H1 (cell line): Measurements from ENCODE around the gene PAX8. TPM values are rescaled to one million over a fixed set of nuclear protein-coding genes. Genes with fewer than 3 reads are reported as not detected.

Source experiments
- CHD7 ChIP-seq: fragments of 300-600 bp; sonication (generic); IDR thresholded peaks from 2 replicates; pipeline ENCODE4 v1.7.1; 2012; ENCODE audit warnings: low read length, moderate library complexity, mild to moderate bottlenecking, inconsistent platforms; ENCODE audit not compliant: insufficient replicate concordance
- FOSL1 ChIP-seq: IDR thresholded peaks from 2 replicates; pipeline ENCODE4 v1.6.1; 2011; ENCODE audit warnings: mild to moderate bottlenecking, low read depth, low read length, moderate library complexity; ENCODE audit not compliant: insufficient read depth
- polyA plus RNA-seq, 7 experiments: library from polyadenylated mRNA; depleted of rRNA in 3 of 7; stranded (reverse) in 5 of 7; unstranded in 2 of 7; fragments of >200 nt in 5 of 7; fragments of 200-250 nt in 2 of 7; gene quantifications; 1 replicate in 5 of 7; 2 replicates in 1 of 7; 4 replicates in 1 of 7; pipeline versions ENCODE4 v1.2.1 to v1.2.3, GENCODE V29; 2011 to 2013; ENCODE audit warnings: missing spikeins in 2 of 7, mixed read lengths in 2 of 7
- total RNA-seq: library from RNA; stranded (reverse); fragmentation: NEBNext Ultra II Directional; extraction: Animal tissue kit (Norgen Biotek cat#: 25700); gene quantifications from 2 replicates; pipeline ENCODE4 v1.2.1, GENCODE V29; 2021

PAX8 gene
- total and polyA plus RNA-seq, 2 of the 8 experiments (the other 6 are each of a cell fraction or from before 2014, with no cell fraction given): 0.02 TPM; not detected in 1

- TF ChIP-seq CHD7 (no peak), FOSL1 (no peak)
These were observed 5.8 kb upstream of the PAX8 start (continued) for GRCh38 chr2:113284476-113284875.
